ENCODE data around the gene SMIM38. TPM values are rescaled to one million over a fixed set of nuclear protein-coding genes. Genes with fewer than 3 reads are reported as not detected.
A peak's percentile ranks its signal among the peaks of the same experiment; 100 is the strongest.

Gene SMIM38
- total RNA-seq, 1 donor from 2014 or later = not detected

DNA sequence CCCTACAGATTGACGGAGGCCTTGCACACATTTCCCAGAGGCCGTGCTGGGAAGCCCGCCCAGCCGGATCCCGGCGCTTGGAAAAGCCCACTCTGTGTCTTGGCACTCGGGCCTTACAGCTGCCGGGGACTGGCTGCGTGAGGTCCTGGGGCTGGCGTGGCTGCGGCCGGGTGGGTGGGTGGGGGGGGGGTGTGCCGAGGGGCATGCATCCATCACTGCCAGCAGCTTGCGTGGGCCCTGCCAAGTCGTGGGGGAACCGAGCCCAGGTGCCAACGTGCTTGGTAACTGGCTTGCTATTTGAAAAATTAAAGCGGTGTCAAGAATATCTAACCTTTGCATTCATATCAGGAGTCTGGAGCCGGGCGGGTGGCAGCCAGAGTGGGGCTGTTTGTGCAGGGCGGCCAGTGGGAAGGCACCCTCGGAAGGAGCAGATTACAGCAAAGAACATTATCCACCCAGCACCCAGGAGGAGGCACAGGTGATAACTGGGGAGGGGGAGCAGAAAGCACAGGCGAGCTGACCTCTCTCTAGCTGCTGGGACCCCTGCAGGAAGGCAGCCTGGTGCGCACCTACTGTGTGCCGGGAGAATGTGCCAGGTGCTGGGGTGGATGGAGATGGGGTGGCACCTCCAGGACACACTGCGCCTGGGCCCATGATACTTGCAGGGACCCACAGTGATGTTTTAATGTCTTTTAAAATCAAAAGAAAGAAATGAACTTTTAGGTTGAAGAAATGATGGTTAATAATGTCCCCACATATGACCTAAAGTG, 28.5 kb upstream of the SMIM38 start:
- TF ChIP-seq, protein P1, sequence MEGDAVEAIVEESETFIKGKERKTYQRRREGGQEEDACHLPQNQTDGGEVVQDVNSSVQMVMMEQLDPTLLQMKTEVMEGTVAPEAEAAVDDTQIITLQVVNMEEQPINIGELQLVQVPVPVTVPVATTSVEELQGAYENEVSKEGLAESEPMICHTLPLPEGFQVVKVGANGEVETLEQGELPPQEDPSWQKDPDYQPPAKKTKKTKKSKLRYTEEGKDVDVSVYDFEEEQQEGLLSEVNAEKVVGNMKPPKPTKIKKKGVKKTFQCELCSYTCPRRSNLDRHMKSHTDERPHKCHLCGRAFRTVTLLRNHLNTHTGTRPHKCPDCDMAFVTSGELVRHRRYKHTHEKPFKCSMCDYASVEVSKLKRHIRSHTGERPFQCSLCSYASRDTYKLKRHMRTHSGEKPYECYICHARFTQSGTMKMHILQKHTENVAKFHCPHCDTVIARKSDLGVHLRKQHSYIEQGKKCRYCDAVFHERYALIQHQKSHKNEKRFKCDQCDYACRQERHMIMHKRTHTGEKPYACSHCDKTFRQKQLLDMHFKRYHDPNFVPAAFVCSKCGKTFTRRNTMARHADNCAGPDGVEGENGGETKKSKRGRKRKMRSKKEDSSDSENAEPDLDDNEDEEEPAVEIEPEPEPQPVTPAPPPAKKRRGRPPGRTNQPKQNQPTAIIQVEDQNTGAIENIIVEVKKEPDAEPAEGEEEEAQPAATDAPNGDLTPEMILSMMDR (IDR thresholded peaks at IDR 0.05; ENCODE audit: insufficient read depth, low read depth, low read length) = no peak
- TF ChIP-seq EZH2 (IDR thresholded peaks at IDR 0.05; ENCODE audit: insufficient read depth, low read length) = no peak
- no peaks in the 10 kb centered on the region for H3K27me3 Mint-ChIP-seq (ENCODE audit: low read depth, unreplicated experiment)
- H3K4me3 ChIP-seq (ENCODE audit: insufficient read depth, low read depth, low read length) = no peak overlapping the region
- H3K36me3 ChIP-seq (ENCODE audit: insufficient read depth, low read length) = no peaks in the 10 kb centered on the region
- FAIRE-seq = no peak
- H2AFZ ChIP-seq (ENCODE audit: low read depth, low read length) = no peak overlapping the region
- no peaks in the 10 kb centered on the region for H3K36me3 Mint-ChIP-seq (ENCODE audit: low read depth, unreplicated experiment)
- H3K4me1 Mint-ChIP-seq (ENCODE audit: low read depth, unreplicated experiment) = peaks cover 6% of the 10 kb centered on the region
- no peaks in the 10 kb centered on the region for H3K79me2 ChIP-seq (ENCODE audit: insufficient read depth, low read length)
- H3K4me1 ChIP-seq (ENCODE audit: insufficient read depth, low read length) = peaks cover 26% of the 10 kb centered on the region
- H3K9me3 ChIP-seq (ENCODE audit: insufficient read depth, low read depth, low read length) = peaks cover 8% of the 10 kb centered on the region
- no peak overlapping the region for H3K9ac ChIP-seq (ENCODE audit: low read length)
- no peak overlapping the region for H3K4me3 Mint-ChIP-seq (ENCODE audit: unreplicated experiment)
- DNase-seq (ENCODE audit: low read depth) = peak; percentile 19
- no peak overlapping the region for H3K4me2 ChIP-seq (ENCODE audit: low read length)
- H3K9me3 Mint-ChIP-seq (ENCODE audit: unreplicated experiment) = peaks cover 7% of the 10 kb centered on the region
- no peak overlapping the region for H3K27ac Mint-ChIP-seq (ENCODE audit: unreplicated experiment)
- no peak overlapping the region for H3K27ac ChIP-seq (ENCODE audit: low read depth, low read length)
- no peaks in the 10 kb centered on the region for H4K20me1 ChIP-seq (ENCODE audit: insufficient read depth, low read length)
- H3K27me3 ChIP-seq (ENCODE audit: insufficient read depth, low read length) = no peaks in the 10 kb centered on the region

DNA sequence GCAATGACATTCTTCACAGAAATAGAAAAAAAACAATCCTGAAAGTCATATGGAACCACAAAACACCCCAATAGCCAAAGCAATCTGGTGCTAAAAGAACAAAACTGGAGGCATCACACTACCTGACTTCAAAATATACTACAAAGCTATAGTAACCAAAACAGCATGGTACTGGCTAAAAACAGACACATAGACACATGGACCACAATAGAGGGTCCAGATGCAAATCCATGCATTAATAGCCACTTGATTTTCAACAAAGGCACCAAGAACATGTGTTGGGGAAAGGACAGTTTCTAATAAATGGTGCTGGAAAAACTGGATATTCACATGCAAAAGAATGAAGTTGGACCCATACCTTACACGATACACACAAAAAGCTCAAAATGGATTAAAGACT, 27.9 kb upstream of the SMIM38 start:
- no peak for FAIRE-seq
- TF ChIP-seq EZH2 (IDR thresholded peaks at IDR 0.05; ENCODE audit: insufficient read depth, low read length) = no peak
- TF ChIP-seq, protein P1 (IDR thresholded peaks at IDR 0.05; ENCODE audit: insufficient read depth, low read depth, low read length) = no peak
- H3K27me3 ChIP-seq (ENCODE audit: insufficient read depth, low read length) = no peaks in the 10 kb centered on the region
- H3K4me2 ChIP-seq (ENCODE audit: low read length) = no peak overlapping the region
- Mint-ChIP-seq H3K4me1 (ENCODE audit: low read depth, unreplicated experiment) (peaks cover 6% of the 10 kb centered on the region), H3K27ac (ENCODE audit: unreplicated experiment) (no peak overlapping the region), H3K36me3 (ENCODE audit: low read depth, unreplicated experiment) (no peaks in the 10 kb centered on the region), H3K27me3 (ENCODE audit: low read depth, unreplicated experiment) (no peaks in the 10 kb centered on the region), H3K9me3 (ENCODE audit: unreplicated experiment) (peaks cover 7% of the 10 kb centered on the region), H3K4me3 (ENCODE audit: unreplicated experiment) (no peak overlapping the region)
- peaks cover 11% of the 10 kb centered on the region for H3K9me3 ChIP-seq (ENCODE audit: insufficient read depth, low read depth, low read length)
- H3K9ac ChIP-seq (ENCODE audit: low read length) = no peak overlapping the region
- H3K4me3 ChIP-seq (ENCODE audit: insufficient read depth, low read depth, low read length) = no peak overlapping the region
- no peaks in the 10 kb centered on the region for H3K36me3 ChIP-seq (ENCODE audit: insufficient read depth, low read length)
- no peak overlapping the region for H3K27ac ChIP-seq (ENCODE audit: low read depth, low read length)
- H3K79me2 ChIP-seq (ENCODE audit: insufficient read depth, low read length) = no peaks in the 10 kb centered on the region
- H3K4me1 ChIP-seq (ENCODE audit: insufficient read depth, low read length) = peaks cover 20% of the 10 kb centered on the region
- no peaks in the 10 kb centered on the region for H4K20me1 ChIP-seq (ENCODE audit: insufficient read depth, low read length)
- H2AFZ ChIP-seq (ENCODE audit: low read depth, low read length) = no peak overlapping the region
- DNase-seq (ENCODE audit: low read depth) = no peak

DNA sequence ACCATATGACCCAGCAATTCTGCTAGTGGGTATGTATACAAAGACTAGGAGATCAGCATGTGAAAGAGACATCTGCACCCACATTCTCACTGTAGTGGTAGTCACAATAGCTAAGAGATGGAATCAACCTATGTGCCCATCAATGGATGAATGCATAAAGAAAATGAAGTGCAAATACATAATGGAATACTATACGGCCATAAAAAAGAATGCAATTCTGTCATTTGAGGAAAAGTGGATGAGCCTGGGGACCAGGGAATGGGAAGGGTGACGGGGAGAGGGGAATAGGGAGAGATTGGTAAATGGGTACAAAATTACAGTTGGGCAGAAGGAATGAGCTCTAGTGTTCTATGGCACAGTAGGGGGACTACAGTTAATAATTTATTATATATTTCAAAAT, 26.7 kb upstream of the SMIM38 start:
- Histone ChIP-seq H3K27me3 (ENCODE audit: insufficient read depth, low read length) (no peaks in the 10 kb centered on the region), H3K79me2 (ENCODE audit: insufficient read depth, low read length) (no peaks in the 10 kb centered on the region), H3K4me1 (ENCODE audit: insufficient read depth, low read length) (peaks cover 9% of the 10 kb centered on the region), H3K4me3 (ENCODE audit: insufficient read depth, low read depth, low read length) (no peak overlapping the region), H3K36me3 (ENCODE audit: insufficient read depth, low read length) (no peaks in the 10 kb centered on the region), H4K20me1 (ENCODE audit: insufficient read depth, low read length) (no peaks in the 10 kb centered on the region), H3K27ac (ENCODE audit: low read depth, low read length) (no peak overlapping the region), H2AFZ (ENCODE audit: low read depth, low read length) (no peak overlapping the region), H3K4me2 (ENCODE audit: low read length) (no peak overlapping the region), H3K9me3 (ENCODE audit: insufficient read depth, low read depth, low read length) (peaks cover 15% of the 10 kb centered on the region), H3K9ac (ENCODE audit: low read length) (no peak overlapping the region)
- Mint-ChIP-seq H3K4me1 (ENCODE audit: low read depth, unreplicated experiment) (peaks cover 2% of the 10 kb centered on the region), H3K27ac (ENCODE audit: unreplicated experiment) (no peak overlapping the region), H3K9me3 (ENCODE audit: unreplicated experiment) (peaks cover 15% of the 10 kb centered on the region), H3K27me3 (ENCODE audit: low read depth, unreplicated experiment) (peaks cover 5% of the 10 kb centered on the region), H3K36me3 (ENCODE audit: low read depth, unreplicated experiment) (no peaks in the 10 kb centered on the region), H3K4me3 (ENCODE audit: unreplicated experiment) (no peak overlapping the region)
- no peak for DNase-seq (ENCODE audit: low read depth)
- FAIRE-seq = no peak
- no peak for TF ChIP-seq EZH2 (IDR thresholded peaks at IDR 0.05; ENCODE audit: insufficient read depth, low read length)
- TF ChIP-seq, protein P1 (IDR thresholded peaks at IDR 0.05; ENCODE audit: insufficient read depth, low read depth, low read length) = no peak
